ENCODE measurements around the gene AKAP7.

Gene AKAP7

DNA sequence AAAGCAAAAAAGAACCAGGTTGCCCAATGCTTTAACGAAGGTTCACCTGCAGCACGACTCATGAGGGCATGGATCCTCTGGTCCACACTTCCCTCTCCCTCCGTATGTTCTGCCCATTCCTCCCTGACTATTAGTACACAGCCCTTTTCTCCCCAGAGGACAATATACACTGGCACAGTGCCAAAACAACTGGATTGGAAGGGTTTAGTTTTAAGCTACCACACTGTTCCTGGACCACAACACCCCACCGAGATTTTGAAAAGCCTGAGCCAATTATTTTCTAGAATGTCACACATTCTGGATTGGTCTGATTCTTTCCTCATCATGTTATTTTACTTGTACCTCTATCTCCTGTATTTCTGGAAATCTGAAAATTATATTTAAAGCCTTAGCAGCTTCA lies 2.9 kb upstream of the AKAP7 start:
- FAIRE-seq (no peak), DNase-seq (ENCODE audit: insufficient read length, low spot score) (no peak)

DNA sequence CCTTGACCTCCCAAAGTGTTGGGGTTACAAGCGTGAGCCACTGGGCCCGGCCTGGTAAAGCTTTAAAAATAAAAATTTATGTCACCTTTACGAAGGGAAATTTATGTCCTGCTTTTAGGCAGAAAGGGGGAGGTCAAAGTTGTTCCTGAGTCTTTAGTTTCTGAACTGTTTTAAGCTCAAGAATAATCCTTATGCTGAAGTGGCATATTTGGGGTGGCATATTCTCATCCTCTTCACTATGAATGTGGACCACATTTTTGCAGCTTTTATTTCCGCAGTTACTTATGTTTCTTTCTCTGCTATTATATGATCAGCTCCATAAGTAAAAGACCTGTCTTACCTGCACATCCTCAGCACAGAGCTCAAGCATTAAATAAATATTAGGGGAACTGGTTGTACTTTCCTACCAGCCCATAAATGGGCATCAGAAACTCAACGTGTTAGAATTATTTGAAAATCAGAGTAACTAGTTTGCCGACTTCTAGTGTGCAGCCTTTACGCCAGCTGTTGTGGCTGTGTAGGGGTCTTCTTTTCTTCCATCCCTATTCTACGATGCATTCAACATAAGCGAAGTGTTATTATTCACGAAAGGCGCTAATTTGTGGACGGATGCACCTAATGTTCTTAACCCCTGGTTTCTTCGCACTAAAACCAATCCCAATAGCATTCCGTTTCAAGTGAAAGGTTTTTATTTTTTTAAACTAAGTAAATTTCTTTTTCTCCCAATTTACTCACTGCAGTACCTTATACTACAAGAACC lies 867 bp upstream of the AKAP7 start:
- DNase-seq (ENCODE audit: insufficient read length, low spot score) (no peak), FAIRE-seq (no peak)

DNA sequence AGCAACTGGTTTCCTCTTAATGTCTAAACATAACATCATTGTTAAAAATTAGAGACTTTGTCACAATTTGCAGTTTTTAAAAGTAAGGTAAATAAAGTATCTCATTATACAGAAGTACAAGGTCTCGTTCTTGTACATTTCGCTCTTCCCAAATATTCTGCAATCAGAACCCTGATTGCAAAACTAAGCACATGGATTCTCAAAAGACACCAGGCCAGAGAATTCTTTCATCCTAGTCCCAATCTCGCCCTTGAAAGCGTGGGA lies 355 bp upstream of the AKAP7 start:
- no peak for FAIRE-seq
- no peak for DNase-seq (ENCODE audit: insufficient read length, low spot score)

DNA sequence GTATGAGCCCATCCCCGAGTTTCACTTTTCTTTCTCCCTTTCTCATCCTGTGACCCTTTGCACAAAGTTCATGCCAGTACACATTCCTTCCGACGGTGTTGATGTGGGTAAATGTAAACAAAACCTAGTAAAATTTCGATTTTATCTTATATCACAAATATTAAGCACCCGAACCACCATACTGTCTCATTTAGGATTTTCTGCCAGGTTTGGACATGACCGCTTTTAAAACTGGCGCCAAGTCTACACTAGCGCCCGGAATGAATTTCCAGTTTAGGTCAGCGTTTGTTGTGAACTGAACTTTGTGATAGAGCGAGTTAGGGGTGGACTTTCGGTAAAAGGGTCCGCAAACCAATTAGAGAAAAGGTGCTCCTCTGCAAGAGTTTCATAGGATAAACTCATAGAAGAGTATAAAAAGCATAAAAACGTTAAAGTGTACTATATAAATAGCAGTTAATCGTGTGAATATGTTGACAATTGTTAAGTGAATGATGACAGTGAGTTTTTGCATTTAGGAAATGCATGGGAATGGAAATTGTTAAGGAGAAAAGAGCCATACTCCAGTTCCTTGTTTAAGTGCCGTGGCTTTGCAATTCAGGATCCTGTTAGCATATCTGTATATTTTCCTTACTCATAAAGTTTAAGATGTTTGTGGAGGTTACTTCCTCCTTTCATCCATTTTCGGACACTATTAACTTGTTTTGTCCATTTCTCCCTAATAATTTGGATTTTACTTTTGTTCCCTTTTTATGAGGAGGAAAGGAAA lies 937 bp downstream of the AKAP7 start:
- DNase-seq (ENCODE audit: insufficient read length, low spot score): peak; percentile 30
- FAIRE-seq: no peak

DNA sequence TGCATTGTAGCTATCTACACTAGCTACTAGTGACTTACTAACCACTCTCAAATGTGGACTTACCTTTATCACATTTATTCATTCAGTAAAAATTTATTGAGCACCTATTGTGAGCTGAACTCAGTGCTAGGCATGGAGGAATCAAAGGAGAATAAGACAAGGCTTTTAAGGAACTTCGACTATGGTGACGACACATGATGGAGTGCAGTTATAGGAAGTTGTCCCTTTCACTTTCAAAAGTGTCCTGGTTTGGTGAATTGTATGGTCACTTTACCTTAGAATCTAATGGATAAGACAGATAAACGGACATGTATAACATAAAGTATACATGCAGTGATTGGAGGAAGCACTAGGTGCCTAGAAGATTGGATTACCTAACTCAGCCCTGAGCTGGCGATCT lies 4.3 kb downstream of the AKAP7 start:
- FAIRE-seq: no peak
- DNase-seq (ENCODE audit: insufficient read length, low spot score): no peak

DNA sequence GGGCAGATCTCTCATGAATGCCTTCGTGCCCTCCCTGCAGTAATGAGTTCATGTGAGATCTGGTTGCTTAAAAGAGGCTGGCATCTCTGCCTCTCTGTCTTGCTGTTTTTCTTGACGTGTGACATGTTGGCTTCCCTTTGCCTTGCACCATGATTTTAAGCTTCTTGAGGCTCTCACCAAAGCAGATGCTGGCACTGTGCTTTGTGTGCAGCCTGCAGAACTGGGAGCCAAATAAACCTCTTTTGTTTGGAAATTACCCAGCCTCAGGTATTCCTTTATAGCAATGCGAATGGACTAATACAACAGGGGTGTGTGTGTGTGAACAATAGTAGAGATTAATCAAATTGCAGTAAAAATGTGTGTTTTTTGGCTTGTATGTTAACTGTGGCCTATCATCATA lies 8.1 kb downstream of the AKAP7 start:
- DNase-seq (ENCODE audit: insufficient read length, low spot score) (no peak), FAIRE-seq (no peak)

DNA sequence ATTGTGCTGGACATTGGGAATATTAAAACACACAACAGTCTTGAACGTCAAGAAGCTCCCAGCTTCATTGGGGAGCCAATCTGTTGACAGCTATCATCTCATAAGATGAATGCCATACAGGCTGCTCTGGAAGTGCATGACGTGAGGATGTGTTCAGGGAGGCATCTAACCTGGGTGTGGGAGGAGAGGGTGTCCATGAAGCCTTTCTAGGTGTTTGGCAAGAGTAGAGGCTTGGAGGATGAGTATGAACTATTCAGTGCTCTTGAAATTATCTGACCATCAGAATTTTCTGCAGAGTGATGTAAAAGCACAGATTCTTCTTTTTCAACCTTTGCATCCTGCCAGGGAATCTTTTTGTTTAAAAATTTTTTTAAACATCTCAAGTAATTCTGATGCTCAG lies 11.6 kb downstream of the AKAP7 start:
- no peak for FAIRE-seq

DNA sequence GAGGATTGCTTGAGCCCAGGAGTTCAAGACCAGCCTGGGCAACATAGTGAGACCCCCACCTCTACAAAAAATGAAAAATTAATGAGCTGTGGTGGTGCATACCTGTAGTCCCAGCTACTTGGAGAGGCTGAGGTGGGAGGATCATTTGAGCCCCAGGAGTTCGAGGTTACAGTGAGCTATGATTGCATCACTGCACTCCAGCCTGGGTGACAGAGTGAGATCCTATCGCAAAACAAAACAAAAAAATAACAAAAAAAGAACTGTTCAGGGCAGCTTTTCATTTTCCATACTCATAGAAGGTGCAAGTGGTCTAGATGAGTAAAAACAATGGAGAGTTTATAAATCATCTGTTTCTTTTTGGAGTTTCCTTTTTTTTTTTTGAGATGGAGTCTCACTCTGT lies 21.1 kb downstream of the AKAP7 start:
- no peak for FAIRE-seq
- DNase-seq (ENCODE audit: insufficient read length, low spot score): no peak

More for the DNA sequence above, 11.6 kb downstream of the AKAP7 start:
- no peak for DNase-seq (ENCODE audit: insufficient read length, low spot score)

DNA sequence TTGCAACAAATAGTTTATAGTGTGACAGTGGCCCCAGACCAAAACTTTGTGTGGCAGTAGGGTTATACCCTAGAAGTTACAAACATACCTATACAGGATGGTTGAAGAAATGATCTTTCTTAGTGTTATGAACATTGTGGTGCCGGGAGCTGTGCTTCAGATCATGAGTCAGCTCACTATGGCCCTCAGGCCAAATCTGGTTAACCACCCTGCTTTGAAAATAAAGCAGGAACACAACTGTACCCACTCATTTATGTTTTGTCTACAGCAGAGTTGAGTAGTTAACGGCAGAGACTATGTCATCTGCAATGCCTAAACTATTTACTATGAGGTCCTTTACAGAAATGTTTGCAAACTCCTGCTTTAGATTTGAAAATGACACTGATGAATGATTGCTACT lies 24.3 kb downstream of the AKAP7 start:
- peak; percentile 49 for FAIRE-seq

DNA sequence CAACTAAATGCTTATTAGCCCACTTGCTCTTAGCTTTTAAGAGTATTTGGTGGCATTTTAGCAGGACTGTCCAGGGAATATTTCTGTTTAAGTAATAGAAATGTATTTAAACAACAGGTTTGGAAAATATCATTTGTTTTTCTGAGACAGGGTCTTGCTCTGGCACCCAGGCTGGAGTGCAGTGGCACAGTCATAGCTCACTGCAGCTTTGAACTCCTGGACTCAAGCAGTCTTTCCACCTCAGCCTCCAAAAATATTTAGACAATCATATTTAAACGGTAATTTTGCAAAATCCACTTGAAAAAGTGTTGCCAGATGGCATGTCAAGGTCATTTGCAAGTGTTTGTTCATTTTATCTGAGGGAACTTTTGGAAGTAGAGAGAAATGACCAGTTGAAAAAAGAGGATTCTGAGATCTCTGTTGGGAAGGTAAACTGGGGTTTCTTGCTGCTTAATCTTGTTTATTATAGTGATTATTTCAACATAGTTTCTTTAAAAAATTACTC lies 25.0 kb downstream of the AKAP7 start:
- DNase-seq (ENCODE audit: insufficient read length, low spot score): no peak
- no peak for FAIRE-seq

More for the DNA sequence above, 24.3 kb downstream of the AKAP7 start:
- DNase-seq (ENCODE audit: insufficient read length, low spot score): peak; percentile 34

DNA sequence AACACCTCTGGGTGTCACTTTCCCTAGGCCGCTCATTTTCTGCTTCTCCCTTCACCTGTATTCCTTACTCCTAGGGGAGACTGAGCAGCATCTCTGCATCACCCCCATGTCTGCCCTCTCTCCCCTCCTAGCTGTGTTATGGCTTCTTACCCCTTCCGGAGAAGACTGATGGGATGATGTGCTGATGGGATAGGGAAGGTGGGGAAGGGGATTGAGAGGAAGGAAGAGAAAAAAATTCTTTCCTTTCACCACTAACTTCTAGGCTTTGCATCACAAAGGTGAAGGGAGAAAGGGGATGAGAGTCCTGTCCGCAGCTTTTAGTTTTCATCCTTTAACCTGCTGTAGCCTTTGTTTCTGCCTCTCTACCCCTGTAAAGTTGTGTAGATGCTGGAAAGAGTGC lies 26.7 kb downstream of the AKAP7 start:
- DNase-seq (ENCODE audit: insufficient read length, low spot score) (no peak), FAIRE-seq (no peak)

DNA sequence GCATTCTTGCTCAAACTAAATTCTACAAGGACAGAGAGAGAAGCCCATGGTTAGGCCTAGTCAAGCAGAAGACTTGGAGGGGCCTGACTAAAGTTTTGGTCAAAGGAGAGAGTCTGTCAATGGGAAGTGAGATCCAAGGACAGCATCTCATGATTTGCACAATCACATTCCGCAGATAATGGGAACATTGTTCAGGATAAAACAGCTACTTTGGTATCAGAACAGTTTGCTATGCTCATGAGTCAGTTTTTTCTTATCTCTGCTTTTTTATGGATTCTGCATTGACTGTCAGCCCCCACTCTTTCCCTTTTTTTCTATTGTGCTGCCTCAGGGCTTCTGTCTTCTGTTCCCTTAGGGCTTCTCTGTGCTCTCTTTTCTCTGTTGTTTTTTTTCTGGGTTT lies 28.6 kb downstream of the AKAP7 start:
- DNase-seq (ENCODE audit: insufficient read length, low spot score): no peak
- FAIRE-seq: no peak

DNA sequence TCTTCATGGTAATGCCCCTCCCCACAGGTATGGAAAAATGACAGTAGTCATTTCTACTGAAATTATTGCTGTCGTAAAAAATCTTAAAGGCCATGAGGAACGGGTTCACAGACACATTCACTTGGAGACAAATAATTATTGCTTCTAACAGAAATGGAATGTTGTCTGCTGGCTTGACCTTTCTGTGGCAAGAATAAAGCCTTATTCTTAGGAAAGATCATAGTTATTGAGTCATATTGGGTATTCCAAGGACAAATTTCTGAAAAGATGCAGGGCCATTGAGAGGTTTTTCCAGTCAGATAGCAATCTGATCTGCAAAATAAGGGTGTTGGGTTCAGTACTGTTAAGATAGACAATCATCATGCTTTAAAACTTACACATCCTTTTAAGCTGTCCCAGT lies 29.2 kb downstream of the AKAP7 start:
- FAIRE-seq (no peak), DNase-seq (ENCODE audit: insufficient read length, low spot score) (no peak)

DNA sequence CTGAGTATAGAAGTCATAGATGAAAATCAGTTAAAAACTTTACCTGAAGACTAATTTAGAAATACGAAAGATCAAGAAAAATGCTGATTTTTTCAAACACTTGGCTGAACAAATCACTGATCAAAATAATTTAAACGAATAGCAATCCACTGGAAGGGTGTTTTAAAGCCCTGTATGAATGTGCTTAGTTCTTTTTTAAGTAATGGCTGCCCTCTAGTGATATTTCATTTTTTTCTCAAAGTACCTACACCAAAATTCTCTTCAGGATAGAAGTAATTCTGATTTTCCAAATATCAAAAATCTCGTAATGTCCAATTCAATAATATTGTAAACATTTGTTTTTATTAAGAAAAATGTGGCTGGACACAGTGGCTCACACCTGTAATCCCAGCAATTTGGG lies 32.5 kb downstream of the AKAP7 start:
- DNase-seq (ENCODE audit: insufficient read length, low spot score): no peak
- FAIRE-seq: no peak

DNA sequence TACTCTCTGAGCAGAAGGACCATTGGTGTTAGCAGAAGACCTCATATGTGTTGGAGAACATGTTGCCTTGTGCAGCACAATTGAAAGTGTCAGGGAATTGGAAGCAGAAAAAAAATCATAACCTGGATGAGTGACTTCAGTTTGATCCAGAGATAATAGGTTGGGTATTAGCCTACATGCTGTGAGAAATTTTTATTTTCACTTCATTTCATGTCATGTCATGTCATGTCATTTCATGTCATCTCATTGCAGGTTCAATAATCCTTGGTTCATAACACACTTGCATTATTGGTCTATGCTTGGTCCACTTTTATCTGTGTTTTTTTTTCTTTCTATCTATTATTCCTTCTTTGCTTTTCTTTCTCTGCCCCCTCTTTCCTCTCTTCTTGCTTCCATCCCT lies 34.3 kb downstream of the AKAP7 start:
- DNase-seq (ENCODE audit: insufficient read length, low spot score): no peak
- peak; percentile 26 for FAIRE-seq

DNA sequence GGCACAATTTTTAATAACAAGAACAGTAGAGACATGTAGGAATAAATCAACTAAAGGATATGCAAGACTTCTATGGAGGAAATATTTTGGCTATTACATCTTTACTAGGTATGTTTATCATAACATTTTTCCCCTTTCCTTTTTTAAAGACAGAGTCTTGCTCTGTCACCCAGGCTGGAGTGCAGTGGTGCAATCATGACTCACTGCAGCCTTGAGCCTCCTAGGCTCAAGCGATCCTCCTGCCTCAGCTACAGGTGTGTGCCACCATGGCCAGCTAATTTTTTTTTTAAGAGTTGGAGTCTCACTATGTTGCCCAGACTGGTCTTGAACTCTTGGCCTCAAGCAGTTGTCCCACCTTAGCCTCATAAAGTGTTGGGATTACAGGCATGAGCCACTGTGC lies 37.0 kb downstream of the AKAP7 start:
- FAIRE-seq: no peak

DNA sequence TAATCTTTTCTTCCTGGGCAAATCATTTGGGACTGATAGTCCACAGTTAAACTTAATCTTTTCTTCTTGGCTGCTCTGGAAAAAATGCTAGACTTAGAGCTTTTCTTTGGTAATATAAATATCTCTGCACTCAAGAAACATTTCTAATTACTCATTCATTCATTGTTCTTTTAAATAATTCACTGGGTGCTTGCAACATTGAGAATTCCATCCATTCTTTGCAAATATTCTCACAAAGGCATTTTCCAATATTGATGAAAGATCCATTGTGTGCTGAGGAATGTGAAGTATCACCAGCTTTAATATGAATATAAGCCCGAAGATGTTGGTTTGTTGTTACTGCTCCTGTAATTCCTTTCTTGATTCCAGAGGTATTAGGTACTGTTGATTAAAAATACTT lies 38.4 kb downstream of the AKAP7 start:
- no peak for DNase-seq (ENCODE audit: insufficient read length, low spot score)
- FAIRE-seq: no peak

More for the DNA sequence above, 37.0 kb downstream of the AKAP7 start:
- no peak for DNase-seq (ENCODE audit: insufficient read length, low spot score)

DNA sequence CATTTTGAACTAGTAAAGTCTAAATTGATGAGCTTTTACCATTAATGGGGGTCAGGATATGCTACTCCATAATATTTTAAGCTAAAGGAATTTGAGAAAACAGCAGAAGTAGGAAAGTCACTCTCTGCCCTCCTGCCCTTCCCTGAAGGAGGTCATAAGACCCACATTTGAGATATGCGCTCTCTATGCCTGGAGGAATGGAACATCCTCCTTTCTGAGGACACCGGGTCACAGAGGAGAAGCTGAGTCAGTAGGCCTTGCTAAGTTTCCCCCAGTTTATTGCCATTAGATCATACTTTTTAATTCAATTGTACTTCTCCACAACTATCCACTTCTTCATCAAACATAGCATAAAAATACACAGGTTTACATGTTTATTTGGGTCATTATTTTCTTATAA lies 40.3 kb downstream of the AKAP7 start:
- FAIRE-seq (no peak), DNase-seq (ENCODE audit: insufficient read length, low spot score) (no peak)

DNA sequence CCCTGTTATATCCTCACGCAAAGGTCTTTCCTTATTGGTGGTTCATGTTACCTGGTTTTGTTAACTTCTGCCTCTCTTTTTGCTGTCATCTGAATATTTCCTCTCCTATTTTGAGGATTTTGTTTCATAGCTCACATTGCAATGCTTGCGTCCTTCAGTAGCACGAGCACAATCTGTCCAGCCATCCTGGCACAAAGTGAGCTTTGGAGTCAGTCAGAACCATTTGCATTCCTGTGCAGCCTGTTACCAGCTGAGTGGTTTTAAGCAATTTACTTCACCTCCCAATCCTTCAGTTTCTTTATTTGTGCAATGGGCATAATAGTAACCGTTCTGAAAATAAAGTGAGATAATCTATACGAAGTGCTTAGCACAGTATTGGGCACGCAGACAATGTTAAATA lies 42.7 kb downstream of the AKAP7 start:
- DNase-seq (ENCODE audit: insufficient read length, low spot score) (no peak), FAIRE-seq (peak; percentile 38)

DNA sequence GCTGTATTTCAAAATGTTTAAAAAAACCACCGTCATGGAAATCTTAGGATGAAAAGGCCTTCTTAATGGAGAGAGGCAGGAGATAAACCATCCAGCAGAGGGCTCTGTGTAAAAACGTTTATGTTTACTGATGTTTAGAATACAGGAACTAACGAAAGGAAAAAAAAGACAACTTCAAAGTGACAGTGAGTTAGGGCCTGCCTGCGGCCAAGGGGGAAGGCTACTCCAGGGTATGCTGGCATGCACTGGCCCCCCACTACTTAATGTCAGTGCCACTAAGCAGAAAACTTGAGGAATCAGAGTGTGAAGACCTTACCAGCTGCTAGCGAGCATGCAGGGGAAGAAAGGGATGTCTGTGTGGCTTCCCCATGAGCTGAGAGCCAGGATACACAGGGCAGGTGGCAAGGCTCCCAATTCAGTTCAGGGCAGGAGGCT lies 47.7 kb downstream of the AKAP7 start:
- DNase-seq (ENCODE audit: insufficient read length, low spot score): no peak
- no peak for FAIRE-seq

DNA sequence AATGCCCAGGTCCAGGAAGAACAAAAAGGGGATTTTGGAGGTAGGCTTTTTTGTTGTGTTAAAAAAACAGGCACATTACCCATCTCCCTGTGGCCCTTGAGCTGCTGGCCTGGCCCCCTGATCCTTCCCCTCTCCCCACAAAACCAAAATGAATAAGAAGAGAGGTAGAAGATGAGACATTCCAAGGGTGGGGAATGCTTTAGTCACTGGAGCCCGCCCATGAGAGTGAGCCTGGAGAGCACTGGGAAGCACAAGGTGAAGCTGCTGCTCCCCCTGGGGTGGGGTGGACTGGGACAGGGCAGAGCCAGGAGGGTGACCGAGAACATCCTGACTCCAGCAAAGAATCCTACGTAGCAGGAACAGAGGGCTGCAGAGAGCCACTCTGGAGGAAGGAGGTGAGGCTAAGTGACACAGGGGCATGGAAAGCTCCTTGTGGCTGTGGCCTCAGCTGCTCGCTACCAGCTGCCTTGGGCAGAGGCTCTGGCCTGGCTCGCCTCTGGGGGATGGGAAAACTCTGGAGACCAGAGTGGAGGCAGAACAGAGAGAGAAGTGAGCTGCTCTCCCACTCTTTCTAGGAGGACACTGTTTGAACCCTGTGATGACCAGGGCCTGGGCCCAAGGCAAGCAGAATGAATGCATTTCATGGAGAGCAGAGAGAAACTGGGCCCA lies 48.3 kb downstream of the AKAP7 start:
- DNase-seq (ENCODE audit: insufficient read length, low spot score) (no peak), FAIRE-seq (no peak)

DNA sequence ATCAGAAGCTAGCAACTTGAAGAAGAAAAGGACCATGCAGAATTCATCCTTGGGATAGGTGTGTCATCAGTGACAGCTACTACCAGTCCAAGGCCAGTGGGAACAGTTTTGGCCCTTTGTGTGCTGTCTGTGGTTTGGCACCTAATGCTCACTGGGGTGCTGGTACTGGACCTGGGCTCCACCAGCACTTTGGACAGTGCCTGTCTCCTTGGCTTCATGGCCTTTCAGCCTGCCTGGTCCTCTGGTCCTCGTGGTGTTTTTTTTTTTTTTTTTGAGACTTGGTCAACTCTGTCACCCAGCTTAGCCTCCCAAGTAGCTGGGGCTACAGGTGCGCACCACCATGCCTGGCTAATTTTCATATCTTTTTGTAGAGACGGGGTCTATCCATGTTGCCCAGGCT lies 56.3 kb downstream of the AKAP7 start:
- FAIRE-seq: no peak
- DNase-seq (ENCODE audit: insufficient read length, low spot score): no peak

Measured in HTR-8/SVneo (cell line).